ENCODE results near the gene ACBD6.
A peak's percentile ranks its signal among the peaks of the same experiment; 100 is the strongest.

The ACBD6 gene

DNA sequence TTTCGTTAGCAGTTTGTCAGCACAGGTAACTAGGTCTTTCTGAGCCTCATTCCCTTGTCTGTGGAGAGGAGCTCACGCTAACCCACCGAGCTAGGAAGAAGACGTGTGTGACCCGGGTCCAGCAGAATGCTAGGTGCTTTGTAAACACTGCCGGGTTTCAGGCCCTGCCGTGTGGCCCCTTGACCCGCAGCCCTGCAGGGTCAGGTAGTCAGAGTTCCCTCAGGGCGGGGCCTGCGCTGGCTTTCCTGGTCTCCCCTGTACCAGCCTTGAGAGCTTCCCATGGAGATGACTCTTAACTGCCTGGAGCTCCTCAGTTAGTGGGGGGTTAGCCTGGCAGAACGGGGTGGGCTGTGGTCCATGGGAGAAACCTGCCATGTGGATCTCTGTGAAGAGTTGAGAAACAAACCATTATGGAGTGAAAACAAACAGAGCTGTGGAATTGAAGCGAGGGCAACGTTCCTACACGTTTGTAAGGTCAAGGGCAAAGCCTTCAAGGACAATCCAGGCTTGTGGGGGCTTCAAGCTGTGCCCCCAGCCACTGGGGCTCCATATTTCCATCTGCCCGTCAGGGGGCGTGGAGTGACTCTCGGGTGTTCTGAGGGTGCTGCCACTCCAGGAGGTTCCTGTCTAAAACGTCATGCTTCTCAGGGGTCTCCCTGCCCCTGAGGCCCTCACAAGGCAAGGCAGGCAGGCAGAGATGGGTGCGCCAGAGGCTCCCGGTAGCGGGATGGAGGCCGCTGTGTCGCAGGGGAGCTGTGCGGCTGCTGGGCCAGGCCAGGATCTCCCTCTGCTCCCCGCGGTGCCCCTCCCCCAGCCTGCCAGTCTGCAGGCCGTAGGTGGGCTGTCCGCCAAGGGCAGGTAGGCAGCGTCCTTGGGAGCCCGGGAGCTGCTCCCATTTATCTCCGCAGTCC, 248.5 kb downstream of the ACBD6 start:
- no peak for DNase-seq

DNA sequence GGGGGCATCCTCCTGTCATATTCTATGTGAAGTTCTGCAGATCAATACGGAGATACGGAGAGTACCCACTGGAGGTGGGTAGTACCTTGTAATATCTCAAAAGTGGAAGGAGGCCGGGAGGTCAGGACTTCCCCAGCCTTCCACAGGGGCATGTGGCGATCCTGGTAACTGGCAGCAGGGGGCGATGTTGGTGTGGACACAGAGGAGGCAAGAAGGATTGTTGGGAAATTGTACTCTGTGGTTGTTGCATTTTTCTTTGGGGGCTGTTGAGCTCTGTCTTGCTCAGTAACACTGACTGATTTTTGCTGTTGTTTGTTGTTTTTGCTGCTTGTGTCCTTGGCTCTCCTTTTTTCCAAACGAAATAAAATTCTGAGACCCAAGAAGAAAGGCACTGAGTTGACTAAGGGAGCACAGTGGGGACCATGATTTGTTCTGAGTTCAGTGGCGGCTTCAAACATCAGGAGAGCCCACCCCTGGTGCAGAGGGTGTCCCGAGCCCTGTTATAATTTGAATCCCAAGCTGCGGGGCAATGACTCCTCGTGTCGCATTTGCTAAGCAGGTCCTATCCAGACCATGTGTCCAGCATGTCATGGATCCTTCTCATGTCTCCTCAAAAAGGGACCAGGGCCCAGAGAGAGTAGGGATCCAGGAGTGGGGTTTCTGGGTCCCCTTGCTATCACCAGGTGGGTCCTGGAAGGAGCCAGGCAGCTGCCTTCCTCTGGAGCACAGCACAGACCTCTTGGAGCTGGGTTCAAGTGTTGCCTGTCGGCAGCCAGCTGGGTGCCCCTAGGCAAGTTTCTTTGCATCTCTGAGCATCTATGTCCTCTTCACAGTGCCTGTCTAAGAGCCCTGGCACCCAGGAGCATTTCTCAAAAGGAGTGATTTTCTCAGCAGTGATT, 249.5 kb downstream of the ACBD6 start:
- DNase-seq, result peak; percentile 65

DNA sequence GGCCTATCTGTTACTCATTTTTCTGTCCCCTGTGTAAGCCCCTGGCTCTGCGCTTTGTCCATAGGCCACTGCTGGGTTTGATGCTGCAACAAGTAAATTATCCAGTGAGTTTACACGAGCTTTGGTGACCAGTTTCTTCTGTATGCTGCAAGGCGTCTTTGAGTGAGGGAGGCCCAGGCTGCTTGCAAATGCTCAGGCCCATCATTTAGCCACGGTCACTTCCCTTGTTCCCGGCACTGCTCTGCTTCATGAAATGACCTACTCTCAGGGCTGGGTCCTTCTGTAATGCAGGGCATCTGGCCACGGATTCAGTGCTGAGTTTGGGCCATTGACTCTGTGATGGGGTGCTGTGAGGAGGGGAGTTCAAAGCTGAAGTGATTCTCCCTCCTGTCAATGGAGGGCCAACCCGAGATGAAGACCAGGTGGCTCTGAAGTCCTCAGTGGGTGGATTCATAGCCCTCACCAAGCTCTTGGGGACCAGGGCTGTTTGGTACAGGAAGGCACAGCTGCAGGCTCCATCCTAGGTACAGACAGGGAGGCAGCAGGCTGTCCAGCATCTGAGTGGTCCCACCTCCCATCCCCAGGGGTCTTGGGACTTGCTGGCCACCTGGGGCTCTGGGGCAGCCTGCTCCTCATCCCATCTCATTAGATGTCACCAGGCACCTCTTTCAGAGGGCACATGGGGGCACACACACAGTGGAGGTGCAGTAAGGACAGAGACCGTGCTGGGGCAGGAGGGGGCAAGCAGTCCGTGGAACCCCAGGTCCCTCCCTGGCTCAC, 250.7 kb downstream of the ACBD6 start:
- no peak for DNase-seq

DNA sequence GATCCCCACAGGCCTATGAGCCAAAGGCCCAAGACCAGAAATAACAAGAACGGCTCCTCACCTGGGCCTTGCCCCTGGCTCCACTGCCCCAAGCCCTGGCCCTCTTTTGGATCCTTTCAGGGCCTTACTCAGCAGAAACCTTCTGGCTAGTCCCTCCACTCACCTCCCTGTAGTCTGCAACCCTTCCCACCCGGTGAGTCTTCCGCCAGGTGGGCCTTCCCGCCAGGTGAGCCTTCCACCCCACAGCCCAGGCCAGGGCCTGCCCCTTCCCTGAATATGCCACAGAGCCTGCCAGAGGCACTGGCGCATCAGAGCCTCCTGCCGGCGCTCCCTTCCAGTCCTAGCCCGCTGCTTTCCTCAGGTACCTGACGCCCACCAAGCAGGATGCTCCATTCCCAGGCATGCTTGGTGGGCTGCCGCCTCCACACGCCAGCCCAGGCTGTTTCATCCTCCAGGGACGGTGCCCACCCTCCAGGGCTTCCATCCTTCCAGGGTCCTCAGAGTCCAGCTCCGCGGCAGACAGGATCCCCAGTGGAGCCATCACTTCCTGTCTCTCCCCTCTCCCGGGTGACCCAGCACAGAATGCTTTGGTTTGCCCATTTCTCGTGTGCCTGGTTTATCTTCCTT, 251.4 kb downstream of the ACBD6 start:
- DNase-seq, result no peak

DNA sequence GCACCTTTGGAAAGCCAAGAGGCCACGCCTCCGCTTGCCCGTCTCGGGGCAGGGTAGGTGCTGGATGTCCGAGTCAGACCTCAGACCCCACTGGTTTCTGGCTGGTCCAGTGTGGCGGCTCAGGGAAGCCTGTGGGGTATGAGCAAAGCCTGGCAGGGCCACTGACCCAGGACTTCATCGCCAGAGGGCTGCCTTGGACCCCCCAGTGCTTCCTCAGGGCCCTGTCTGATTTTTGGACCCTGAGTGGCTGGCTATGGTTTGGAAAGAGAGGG, 251.9 kb downstream of the ACBD6 start:
- no peak for DNase-seq

DNA sequence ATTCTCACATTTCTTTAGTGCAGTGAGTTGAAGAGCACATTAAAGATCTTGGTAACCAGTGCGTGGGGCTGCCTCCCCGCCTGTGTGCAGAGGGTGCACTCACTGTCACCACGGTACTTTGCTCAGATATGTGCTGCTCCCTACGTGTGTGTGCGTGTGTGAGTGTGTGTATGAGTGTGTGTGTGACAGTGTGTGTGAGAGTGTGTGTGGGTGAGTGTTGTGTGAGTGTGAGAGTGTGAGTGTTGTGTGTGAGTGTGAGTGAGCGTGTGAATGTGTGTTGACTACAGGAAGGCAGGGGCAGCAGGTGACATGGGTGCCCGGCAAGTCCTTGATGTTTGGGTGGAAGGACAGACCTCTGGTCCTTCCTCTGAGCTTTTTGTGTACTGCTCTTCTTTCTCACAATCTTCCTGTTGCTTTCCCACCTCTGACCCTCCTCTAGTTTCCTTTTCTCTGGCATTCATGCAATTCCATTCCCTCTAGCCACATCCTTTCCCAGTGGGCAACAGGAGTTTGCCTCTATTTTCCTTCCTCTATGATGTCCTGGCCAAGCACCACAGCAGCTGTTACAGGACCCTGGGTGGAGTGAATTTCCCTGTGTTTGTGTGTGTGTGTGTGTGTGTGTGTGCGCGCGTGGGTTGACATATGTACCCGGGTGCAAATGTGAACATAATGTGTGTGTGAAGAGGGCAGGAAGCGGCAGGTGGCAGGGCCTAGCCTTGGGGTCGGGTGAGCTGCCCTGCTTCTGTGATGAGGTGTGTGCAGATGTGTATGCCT, 252.5 kb downstream of the ACBD6 start:
- peak; percentile 13 for DNase-seq

DNA sequence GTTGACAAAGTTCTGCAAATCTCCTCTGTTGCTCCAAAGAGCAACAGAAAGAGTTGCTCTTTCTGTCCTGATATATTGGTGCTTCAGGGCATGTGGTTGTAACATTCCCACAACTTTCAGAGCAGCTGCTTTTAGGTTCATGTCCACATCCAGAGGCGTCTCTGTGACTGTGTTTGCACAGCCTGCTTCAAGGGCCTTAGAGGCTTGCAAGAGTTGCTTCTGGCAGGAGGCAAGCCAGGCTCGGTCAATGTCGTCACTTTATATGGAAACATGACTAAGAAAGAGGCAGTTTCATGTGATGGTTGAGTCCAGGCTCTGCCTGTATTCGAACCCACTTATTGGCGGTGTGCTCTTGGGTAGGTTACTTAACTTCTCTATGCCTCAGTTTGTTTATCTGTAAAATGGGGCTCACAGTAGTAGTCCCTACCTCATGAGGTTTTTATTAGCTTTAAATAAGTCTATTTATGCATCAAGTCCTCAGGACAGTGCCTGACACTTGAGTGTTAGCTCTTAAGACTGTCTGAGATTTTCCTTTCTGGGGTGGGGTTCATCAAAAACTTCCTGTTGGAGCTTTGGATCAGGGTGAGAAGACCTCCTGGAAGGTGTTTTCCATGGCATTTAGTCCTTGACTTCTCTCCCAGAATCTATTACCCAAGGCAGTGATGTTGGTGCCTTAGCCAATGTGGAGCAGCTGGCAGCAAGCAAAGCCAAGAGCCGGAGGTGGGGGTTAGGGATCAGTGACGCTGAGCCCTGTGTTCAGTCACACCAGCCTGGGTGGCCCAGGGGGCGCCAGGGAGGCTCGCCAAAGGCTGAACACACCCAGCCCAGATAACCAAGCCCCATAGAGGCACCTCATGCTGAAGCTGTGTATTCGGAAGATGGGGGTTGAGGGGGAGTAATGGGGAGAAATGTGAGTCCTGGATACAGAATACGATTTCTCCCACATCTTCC, 253.4 kb downstream of the ACBD6 start:
- peak; percentile 9 for DNase-seq

DNA sequence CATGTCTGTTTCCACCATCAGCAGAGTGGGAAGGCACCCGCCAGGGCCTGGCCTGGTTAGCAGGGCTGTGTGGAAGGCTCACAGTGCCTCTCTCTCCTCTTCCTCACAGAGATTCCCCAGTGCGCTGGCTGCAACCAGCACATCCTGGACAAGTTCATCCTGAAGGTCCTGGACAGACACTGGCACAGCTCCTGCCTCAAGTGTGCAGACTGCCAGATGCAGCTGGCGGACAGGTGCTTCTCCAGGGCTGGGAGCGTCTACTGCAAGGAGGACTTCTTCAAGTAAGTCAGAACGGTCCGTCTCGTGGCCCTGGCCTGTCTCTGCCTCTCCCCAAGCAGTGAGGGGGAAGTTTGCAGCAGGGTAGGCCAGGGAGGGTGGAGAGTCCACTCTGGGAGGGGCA, 254.2 kb downstream of the ACBD6 start:
- DNase-seq, result no peak

DNA sequence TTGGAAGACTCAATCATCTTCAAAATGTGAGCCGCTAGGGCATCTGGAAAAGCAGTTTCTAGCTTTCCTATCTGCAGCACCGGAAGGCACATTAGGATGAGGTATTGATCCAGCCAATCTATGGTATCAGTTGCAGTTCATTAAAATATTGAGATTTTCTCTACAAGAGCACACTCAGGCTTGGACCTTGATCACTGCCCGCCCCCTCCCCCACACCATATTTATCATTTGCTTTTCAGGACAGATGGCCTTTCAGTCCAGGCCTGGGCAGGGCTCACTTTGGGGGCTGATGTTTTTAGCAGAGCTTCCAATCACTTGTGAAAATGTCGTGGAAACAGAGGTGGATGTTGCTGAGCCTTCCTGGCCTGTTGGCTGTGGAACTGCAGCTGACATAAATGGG, 254.8 kb downstream of the ACBD6 start:
- no peak for DNase-seq

DNA sequence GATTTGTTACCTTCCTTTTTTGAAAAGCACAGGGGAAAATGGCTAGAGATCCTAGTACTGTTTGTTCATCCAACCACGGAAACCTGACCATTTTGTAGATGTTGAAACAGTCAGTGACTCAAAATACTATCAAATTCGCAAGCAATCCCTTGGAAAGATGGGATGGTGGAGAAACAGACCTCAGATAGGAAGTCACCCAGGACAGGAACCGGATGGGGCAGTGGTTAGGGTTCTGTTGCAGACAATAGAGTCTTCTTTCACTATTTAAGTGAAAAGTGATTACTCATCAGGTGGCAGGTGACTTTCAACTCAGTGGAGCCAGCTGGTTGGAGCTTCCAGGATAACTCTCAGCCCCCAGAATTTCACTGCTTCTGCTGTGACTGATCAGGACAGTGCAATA, 255.3 kb downstream of the ACBD6 start:
- no peak for DNase-seq

DNA sequence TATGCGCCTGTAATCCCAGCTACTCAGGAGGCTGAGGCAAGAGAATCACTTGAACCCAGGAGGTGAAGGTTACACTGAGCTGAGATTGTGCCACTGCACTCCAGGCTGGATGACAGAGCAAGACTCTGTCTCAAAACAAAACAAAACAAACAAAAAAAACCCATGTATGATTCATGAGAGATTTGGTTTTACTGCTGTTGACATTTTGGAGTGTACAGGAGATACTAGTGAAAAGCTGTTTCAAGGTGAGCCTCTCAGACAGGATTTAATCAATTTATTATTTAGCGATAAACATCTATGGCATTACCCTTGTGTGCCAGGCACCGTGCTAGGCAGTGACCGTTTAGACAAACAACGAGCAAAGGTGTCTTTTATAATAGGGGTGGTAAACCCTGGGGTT, 255.8 kb downstream of the ACBD6 start:
- DNase-seq, result no peak

DNA sequence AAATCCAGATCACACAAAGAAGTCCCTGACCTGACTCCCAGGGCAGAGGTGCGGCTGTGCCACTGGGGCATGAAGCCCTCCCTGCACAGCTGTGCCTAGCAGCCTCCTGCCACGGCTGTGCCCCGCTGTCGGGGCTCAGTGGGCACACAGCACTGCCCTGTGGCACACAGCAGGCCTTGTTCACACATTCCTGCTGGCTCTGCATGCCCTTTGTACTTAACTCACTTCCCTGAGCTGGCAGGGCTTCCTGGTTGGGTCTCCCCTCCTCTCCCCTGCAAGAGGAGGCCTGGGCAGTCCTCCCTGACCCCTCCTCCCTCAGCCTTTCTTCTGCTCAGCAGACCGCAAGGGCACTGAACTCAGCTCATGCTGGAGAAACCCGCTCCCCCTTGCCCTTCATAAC, 257.5 kb downstream of the ACBD6 start:
- DNase-seq, result no peak

DNA sequence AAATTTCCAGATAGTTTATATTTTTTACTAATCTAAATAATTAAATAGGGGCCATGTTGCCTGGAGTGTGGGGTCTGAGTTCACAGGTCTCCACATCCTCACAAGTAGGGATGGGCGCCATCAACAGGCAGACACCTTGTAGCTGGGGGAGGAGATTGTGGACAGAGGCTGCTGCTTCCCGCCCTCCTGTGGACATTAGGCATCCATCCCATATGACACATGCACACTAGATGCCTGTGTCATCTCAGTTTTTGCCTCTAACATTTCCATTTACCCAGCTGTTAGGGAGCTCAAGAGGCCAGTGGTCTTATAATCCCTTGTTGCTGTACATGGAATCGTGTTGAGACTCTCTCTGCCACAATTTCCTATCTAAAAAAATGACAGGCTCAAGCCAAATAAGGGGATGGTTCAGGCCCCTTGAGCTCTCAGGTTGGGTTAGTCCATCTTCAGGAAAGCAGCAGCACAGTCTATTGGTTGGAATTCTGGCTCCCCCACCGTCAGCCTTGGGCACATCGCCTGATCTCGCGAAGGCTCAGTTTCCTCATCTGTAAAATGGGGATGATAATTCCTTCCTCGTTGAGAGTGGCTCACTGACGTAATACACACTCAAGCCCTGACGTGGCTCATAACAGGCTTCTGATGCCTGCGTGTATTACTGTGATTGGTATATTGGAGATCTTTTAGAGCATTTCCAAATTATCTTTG, 258.7 kb downstream of the ACBD6 start:
- no peak for DNase-seq

DNA sequence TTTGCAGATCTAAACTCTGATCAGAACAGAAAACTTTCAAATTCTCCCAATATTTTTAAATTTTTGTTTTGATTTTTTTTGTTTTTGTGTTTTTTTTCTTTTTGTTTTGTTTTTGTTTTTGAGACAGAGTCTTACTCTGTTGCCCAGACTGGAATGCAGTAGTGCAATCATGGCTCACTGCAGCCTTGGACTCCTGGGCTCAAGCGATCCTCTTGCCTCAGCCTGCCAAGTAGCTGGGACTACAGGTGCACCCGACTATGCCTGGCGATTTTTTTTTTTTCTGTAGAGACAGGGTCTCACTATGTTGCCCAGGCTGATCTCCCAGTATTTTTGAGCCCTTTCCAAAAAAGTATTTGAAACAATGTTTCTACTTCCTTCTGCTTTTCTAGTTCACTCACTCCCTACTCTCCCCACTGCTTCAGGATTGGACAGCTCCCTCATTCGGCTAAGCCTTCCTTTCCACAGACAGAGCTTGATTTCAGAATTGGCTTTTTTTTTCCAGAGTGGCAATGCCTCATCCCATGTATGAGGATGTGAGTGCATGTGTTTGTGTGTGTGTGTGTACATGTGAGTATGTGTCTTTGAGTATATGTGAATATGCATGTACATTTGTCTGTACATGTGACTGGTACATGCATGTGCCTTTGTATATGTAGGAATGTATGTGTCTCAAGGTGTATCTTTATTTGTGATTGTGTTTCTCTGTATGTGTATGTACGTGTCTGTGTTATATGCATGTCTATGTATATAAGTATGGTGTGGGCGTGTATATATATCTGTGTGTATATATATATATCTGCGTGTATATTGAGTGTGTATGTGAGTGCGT, 260.4 kb downstream of the ACBD6 start:
- DNase-seq, result no peak

DNA sequence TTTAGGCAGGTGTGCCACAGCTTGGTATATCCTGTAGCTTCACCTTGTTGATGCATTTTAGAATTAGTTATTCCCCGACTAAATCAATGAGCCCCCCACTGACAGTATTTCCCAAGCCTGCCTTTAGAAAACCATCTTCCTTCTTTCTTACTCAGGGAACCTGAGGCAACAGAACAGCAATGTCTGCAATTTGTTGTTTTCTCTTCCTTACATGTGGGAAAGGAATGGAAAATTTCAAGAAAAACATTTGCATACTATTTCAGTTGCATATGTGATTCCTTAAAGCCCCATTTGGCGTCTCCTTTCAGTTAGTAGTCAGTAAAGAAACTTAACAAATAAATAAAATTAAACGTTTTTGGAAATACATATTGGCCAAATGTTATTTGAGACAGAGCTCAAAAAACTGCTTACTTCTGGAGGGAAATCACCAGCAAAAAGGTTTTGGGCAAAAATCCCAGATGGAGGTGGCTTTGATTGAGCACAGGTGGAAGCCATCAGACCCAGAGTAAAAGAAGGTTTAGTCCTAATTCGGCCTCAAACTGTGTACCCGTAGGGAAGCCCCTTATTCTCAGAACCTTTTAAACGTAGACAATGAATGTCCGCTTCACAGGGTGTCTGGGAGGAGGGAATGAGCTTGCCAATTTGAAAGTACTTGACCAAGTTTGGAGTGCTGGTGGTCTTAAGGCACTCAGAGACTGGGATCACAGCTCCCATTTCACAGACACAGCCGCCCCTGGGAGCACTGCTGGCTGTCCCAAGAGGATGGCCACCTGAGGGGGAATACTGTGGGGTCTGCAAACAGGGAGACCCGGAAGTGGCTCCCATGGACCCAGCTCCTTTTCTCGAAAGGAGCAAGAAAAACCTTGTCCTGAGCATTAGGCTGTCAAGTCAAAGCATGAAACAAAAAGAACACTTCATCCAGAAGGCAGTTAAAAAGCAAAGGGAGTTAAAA, 263.0 kb downstream of the ACBD6 start:
- DNase-seq, result no peak

DNA sequence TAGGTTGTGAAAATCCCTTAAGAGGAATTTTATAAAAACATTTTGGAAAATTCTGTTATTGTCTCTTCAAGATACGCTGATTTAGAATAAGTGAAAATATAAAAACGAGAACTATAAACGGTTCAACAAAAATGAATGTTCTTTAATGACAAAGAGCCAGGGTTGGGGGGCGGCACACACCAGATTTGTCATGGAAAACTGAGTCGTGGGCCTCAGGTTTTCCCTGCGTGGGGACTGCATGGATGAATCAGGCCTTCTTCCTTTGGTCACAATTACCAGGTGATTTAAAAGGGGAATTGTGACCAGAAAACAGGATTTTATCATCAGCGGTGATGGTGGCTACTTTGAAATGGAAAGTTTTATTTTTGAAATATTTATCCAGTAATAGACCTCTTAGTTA, 263.7 kb downstream of the ACBD6 start:
- DNase-seq, result no peak

Data from fibroblast of skin of scalp (primary cell).